Muscle of leg (tissue), 11 donors: ENCODE data around the gene MYMX. TPM values are rescaled to one million over a fixed set of nuclear protein-coding genes. Genes with fewer than 3 reads are reported as not detected.
A peak's percentile ranks its signal among the peaks of the same experiment; 100 is the strongest.

ENCODE experiments used
- DNase-seq: peaks from one replicate; pipeline ENCODE4 v3.0.0; 2013
- H3K27ac ChIP-seq: one replicate; pipeline ENCODE4 v1.5.1; 2013; ENCODE audit warnings: mild to moderate bottlenecking, low read length, control low read depth
- H3K27me3 ChIP-seq: one replicate; pipeline ENCODE4 v1.6.1; 2013; ENCODE audit warnings: low read length; ENCODE audit not compliant: control insufficient read depth, insufficient read depth
- H3K36me3 ChIP-seq: one replicate; pipeline ENCODE4 v1.6.1; 2013; ENCODE audit warnings: low read length; ENCODE audit not compliant: control insufficient read depth, insufficient read depth
- H3K4me1 ChIP-seq: one replicate; pipeline ENCODE4 v1.6.1; 2013; ENCODE audit warnings: low read length; ENCODE audit not compliant: control insufficient read depth, insufficient read depth
- H3K4me3 ChIP-seq: one replicate; pipeline ENCODE4 v1.5.1; 2013; ENCODE audit warnings: low read length, control low read depth
- H3K9me3 ChIP-seq: replicated peaks from 2 replicates; pipeline ENCODE4 v1.6.1; 2013; ENCODE audit warnings: low read depth, low read length; ENCODE audit not compliant: control insufficient read depth
- WGBS: methylation state at CpG from one replicate; pipeline ENCODE4 v1.1.5; 2013; ENCODE audit warnings: missing lambda C conversion rate; ENCODE audit not compliant: insufficient coverage; 5-methylcytosine and 5-hydroxymethylcytosine counted together
- polyA plus RNA-seq, 8 donors: library from polyadenylated mRNA; unstranded; fragments of 120-200 nt; gene quantifications; one replicate each; pipeline versions ENCODE4 v1.2.1 to v1.2.3, GENCODE V29; 2013; ENCODE audit warnings: inconsistent platforms in 1 of 8, low replicate concordance in 1 of 8; ENCODE audit not compliant: insufficient read length in 8 of 8, insufficient read depth in 1 of 8
- total RNA-seq: library from RNA; stranded (reverse); fragments of 120-200 nt; gene quantifications from one replicate; pipeline ENCODE4 v1.2.4, GENCODE V29; 2013

Gene MYMX
- total and polyA plus RNA-seq, 9 donors = 12.4 to 31.2 (median 26.6) TPM

GRCh38 chr6:44217332-44218143 is 812 bp downstream of the MYMX start:
- no peaks in the 10 kb centered on the region for H3K9me3 ChIP-seq
- peak; percentile 83 for DNase-seq
- H3K4me1 ChIP-seq = peaks cover 60% of the 10 kb centered on the region
- H3K27ac ChIP-seq = peak overlapping the region; percentile 98
- no peaks in the 10 kb centered on the region for H3K36me3 ChIP-seq
- 31% methylated on average over 14 of the region's 16 CpGs for WGBS
- no peaks in the 10 kb centered on the region for H3K27me3 ChIP-seq
- peak overlapping the region; percentile 57 for H3K4me3 ChIP-seq

GRCh38 chr6:44219053-44219814 is 2.5 kb downstream of the MYMX start:
- H3K36me3 ChIP-seq = no peaks in the 10 kb centered on the region
- peak; percentile 97 for DNase-seq
- WGBS = under 1% methylated on average over 19 of the region's 45 CpGs
- no peaks in the 10 kb centered on the region for H3K9me3 ChIP-seq
- peak overlapping the region; percentile 57 for H3K4me3 ChIP-seq
- peaks cover 72% of the 10 kb centered on the region for H3K4me1 ChIP-seq
- peak overlapping the region; percentile 98 for H3K27ac ChIP-seq
- no peaks in the 10 kb centered on the region for H3K27me3 ChIP-seq

- peaks cover 81% of the 10 kb centered on the region for H3K4me1 ChIP-seq
- peak overlapping the region; percentile 98 for H3K27ac ChIP-seq
- no peak for DNase-seq
- WGBS = no CpG with 5 or more reads among the region's 28 CpGs
- no peaks in the 10 kb centered on the region for H3K27me3 ChIP-seq
- no peaks in the 10 kb centered on the region for H3K9me3 ChIP-seq
- H3K4me3 ChIP-seq = peak overlapping the region; percentile 57
- no peaks in the 10 kb centered on the region for H3K36me3 ChIP-seq
Observed at GRCh38 chr6:44219815-44220784, 3.4 kb downstream of the MYMX start.

- no peaks in the 10 kb centered on the region for H3K9me3 ChIP-seq
- H3K27me3 ChIP-seq = no peaks in the 10 kb centered on the region
- H3K36me3 ChIP-seq = no peaks in the 10 kb centered on the region
- WGBS = 94% methylated on average over 2 of the region's 4 CpGs
- peaks cover 87% of the 10 kb centered on the region for H3K4me1 ChIP-seq
- no peak overlapping the region for H3K4me3 ChIP-seq
- H3K27ac ChIP-seq = peak overlapping the region; percentile 92
- DNase-seq = no peak
Observed at GRCh38 chr6:44220913-44221290, 4.2 kb downstream of the MYMX start.

GRCh38 chr6:44221291-44221960 is 4.7 kb downstream of the MYMX start:
- DNase-seq = peak; percentile 93
- Histone ChIP-seq H3K4me1 (peaks cover 87% of the 10 kb centered on the region), H3K27ac (peak overlapping the region; percentile 92), H3K36me3 (no peaks in the 10 kb centered on the region), H3K27me3 (no peaks in the 10 kb centered on the region), H3K9me3 (no peaks in the 10 kb centered on the region), H3K4me3 (no peak overlapping the region)
- no CpG with 5 or more reads among the region's 4 CpGs for WGBS

- no CpG with 5 or more reads among the region's 2 CpGs for WGBS
- H3K4me1 ChIP-seq = peaks cover 87% of the 10 kb centered on the region
Observed at GRCh38 chr6:44221961-44222335, 5.2 kb downstream of the MYMX start.

GRCh38 chr6:44222486-44223318 is 6.0 kb downstream of the MYMX start:
- 10% methylated on average over 10 of the region's 26 CpGs for WGBS
- Histone ChIP-seq H3K36me3 (peaks cover 7% of the 10 kb centered on the region), H3K27ac (peak overlapping the region; percentile 92), H3K27me3 (no peaks in the 10 kb centered on the region), H3K9me3 (no peaks in the 10 kb centered on the region), H3K4me3 (peak overlapping the region; percentile 42), H3K4me1 (peaks cover 87% of the 10 kb centered on the region)
- no peak for DNase-seq

More at GRCh38 chr6:44221961-44222335, 5.2 kb downstream of the MYMX start:
- no peaks in the 10 kb centered on the region for H3K9me3 ChIP-seq
- no peak overlapping the region for H3K4me3 ChIP-seq
- H3K36me3 ChIP-seq = no peaks in the 10 kb centered on the region
- H3K27ac ChIP-seq = peak overlapping the region; percentile 92
- H3K27me3 ChIP-seq = no peaks in the 10 kb centered on the region
- no peak for DNase-seq

GRCh38 chr6:44223319-44224028 is 6.7 kb downstream of the MYMX start, which contains the start of gene SLC29A1:
Gene SLC29A1, plus strand, starts transcription at chr6:44223595. Its CDS starts 3,719 bp downstream, at chr6:44227314.
- DNase-seq = peak; percentile 82
- Histone ChIP-seq H3K4me3 (peak within 1 kb of the TSS; percentile 51), H3K9me3 (no peaks in the 10 kb centered on the region), H3K36me3 (peaks cover 14% of the 10 kb centered on the region), H3K27ac (peak within 1 kb of the TSS; percentile 92), H3K4me1 (peaks cover 87% of the 10 kb centered on the region), H3K27me3 (no peaks in the 10 kb centered on the region)
- 1% methylated on average over 56 of the region's 73 CpGs for whole genome bisulfite sequencing
